GM21381 (cell line): Measurements from ENCODE around the gene GLI3.

Experiments used
- ATAC-seq: cut with Tn5 transposase; IDR thresholded peaks from one replicate; pipeline ENCODE4 v1.9.1; 2021; ENCODE audit warnings: mild to moderate bottlenecking, moderate library complexity; ENCODE audit not compliant: unreplicated experiment

GLI3 gene

GRCh38 chr7:42107484-42108240 is 129.3 kb downstream of the GLI3 start:
- ATAC-seq = no peak

GRCh38 chr7:42106562-42106961 is 130.4 kb downstream of the GLI3 start:
- ATAC-seq = no peak

- ATAC-seq = no peak
These were observed 131.3 kb downstream of the GLI3 start for GRCh38 chr7:42105554-42106358.

- ATAC-seq = no peak
These were observed 132.3 kb downstream of the GLI3 start for GRCh38 chr7:42104694-42105093.

- no peak for ATAC-seq
These were observed 132.8 kb downstream of the GLI3 start for GRCh38 chr7:42104231-42104630.

GRCh38 chr7:42103456-42103855 is 133.6 kb downstream of the GLI3 start:
- no peak for ATAC-seq

GRCh38 chr7:42103020-42103419 is 134.0 kb downstream of the GLI3 start:
- no peak for ATAC-seq

GRCh38 chr7:42102301-42102700 is 134.7 kb downstream of the GLI3 start:
- ATAC-seq = no peak

- no peak for ATAC-seq
These were observed 136.9 kb downstream of the GLI3 start for GRCh38 chr7:42100156-42100508.

- no peak for ATAC-seq
These were observed 137.4 kb downstream of the GLI3 start for GRCh38 chr7:42099470-42100155.

- no peak for ATAC-seq
These were observed 137.9 kb downstream of the GLI3 start for GRCh38 chr7:42099066-42099465.

GRCh38 chr7:42097752-42098151 is 139.3 kb downstream of the GLI3 start:
- ATAC-seq = no peak

- no peak for ATAC-seq
These were observed 140.1 kb downstream of the GLI3 start for GRCh38 chr7:42096681-42097561.

GRCh38 chr7:42096268-42096667 is 140.7 kb downstream of the GLI3 start:
- ATAC-seq = no peak

GRCh38 chr7:42095791-42096190 is 141.2 kb downstream of the GLI3 start:
- no peak for ATAC-seq

GRCh38 chr7:42093349-42093905 is 143.6 kb downstream of the GLI3 start:
- ATAC-seq = no peak

- no peak for ATAC-seq
These were observed 145.3 kb downstream of the GLI3 start for GRCh38 chr7:42091461-42092291.

GRCh38 chr7:42090806-42091205 is 146.2 kb downstream of the GLI3 start:
- no peak for ATAC-seq

GRCh38 chr7:42090056-42090455 is 147.0 kb downstream of the GLI3 start:
- no peak for ATAC-seq

- ATAC-seq = no peak
These were observed 149.4 kb downstream of the GLI3 start for GRCh38 chr7:42087616-42088015.
